HL-60 (cell line): ENCODE results near the gene PCTP.

Experiments used
- GABPA ChIP-seq: IDR thresholded peaks from 2 replicates; pipeline ENCODE4 v1.6.1; 2012; ENCODE audit warnings: low read depth
- POLR2AphosphoS5 ChIP-seq: IDR thresholded peaks from 2 replicates; pipeline ENCODE4 v1.6.1; 2012; ENCODE audit warnings: low read depth
- REST ChIP-seq: IDR thresholded peaks from 2 replicates; pipeline ENCODE4 v1.6.1; 2012; ENCODE audit warnings: low read depth; ENCODE audit not compliant: insufficient replicate concordance
- SPI1 ChIP-seq: IDR thresholded peaks from 2 replicates; pipeline ENCODE4 v1.6.1; 2012; ENCODE audit warnings: low read depth, mild to moderate bottlenecking, borderline replicate concordance
- TF ChIP-seq, protein P1 (sequence below): IDR thresholded peaks from one replicate; pipeline ENCODE4 v1.5.1; 2011; ENCODE audit warnings: low read length, control low read depth, inconsistent platforms; ENCODE audit not compliant: insufficient read depth

GRCh38 chr17:55706808-55707773 is 43.8 kb upstream of the PCTP start:
- TF ChIP-seq REST, result no peak
- no peak for TF ChIP-seq POLR2AphosphoS5
- TF ChIP-seq, protein P1, sequence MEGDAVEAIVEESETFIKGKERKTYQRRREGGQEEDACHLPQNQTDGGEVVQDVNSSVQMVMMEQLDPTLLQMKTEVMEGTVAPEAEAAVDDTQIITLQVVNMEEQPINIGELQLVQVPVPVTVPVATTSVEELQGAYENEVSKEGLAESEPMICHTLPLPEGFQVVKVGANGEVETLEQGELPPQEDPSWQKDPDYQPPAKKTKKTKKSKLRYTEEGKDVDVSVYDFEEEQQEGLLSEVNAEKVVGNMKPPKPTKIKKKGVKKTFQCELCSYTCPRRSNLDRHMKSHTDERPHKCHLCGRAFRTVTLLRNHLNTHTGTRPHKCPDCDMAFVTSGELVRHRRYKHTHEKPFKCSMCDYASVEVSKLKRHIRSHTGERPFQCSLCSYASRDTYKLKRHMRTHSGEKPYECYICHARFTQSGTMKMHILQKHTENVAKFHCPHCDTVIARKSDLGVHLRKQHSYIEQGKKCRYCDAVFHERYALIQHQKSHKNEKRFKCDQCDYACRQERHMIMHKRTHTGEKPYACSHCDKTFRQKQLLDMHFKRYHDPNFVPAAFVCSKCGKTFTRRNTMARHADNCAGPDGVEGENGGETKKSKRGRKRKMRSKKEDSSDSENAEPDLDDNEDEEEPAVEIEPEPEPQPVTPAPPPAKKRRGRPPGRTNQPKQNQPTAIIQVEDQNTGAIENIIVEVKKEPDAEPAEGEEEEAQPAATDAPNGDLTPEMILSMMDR, result no peak
- TF ChIP-seq GABPA, result no peak
- no peak for TF ChIP-seq SPI1
